SK-N-MC (cell line): ENCODE data around the gene FABP6.
"Not testable (repeated sequence)": the region's sequence is repeated elsewhere in the genome, so short reads cannot be mapped to it uniquely, and the experiment has no call there.

ENCODE experiments used
- EZH2 ChIP-seq: fragments of 200-600 bp; sonication (generic); IDR thresholded peaks from one replicate; pipeline ENCODE4 v1.6.1; 2017; ENCODE audit warnings: antibody characterized with exemption
- FOXP2 ChIP-seq: optimal IDR thresholded peaks from 2 replicates; pipeline ENCODE3; 2011; ENCODE audit warnings: mild to moderate bottlenecking, moderate library complexity; ENCODE audit not compliant: insufficient read depth; ENCODE audit errors: extremely low read length, control extremely low read depth
- POLR2AphosphoS5 ChIP-seq: IDR thresholded peaks from 2 replicates; pipeline ENCODE4 v1.6.1; 2012; ENCODE audit warnings: mild to moderate bottlenecking, low read depth, low read length, borderline replicate concordance

DNA sequence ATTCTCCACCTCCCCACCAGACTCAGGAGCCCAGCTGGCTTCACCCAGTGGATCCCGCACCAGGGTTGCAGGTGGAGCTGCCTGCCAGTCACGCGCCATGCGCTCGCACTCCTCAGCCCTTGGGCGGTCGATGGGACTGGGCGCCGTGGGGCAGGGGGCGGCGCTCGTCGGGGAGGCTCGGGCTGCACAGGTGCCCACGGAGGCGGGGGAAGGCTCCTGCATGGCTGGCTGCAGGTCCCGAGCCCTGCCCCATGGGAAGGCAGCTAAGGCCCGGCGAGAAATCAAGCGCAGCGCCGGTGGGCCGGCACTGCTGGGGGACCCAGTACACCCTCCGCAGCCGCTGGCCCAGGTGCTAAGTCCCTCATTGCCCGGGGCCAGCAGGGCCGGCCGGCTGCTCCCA, 35.5 kb upstream of the FABP6 start:
- not testable (repeated sequence) for TF ChIP-seq EZH2, POLR2AphosphoS5, FOXP2
